ENCODE data around the gene SLC51B. TPM values are rescaled to one million over a fixed set of nuclear protein-coding genes. Genes with fewer than 3 reads are reported as not detected.
"Not testable (repeated sequence)": the region's sequence is repeated elsewhere in the genome, so short reads cannot be mapped to it uniquely, and the experiment has no call there.

The SLC51B gene
- total RNA-seq, 1 donor from 2014 or later, result not detected

- DNase-seq (ENCODE audit: low read depth in 2 of 2), result no peak
Measured at GRCh38 chr15:65099336-65099735, 54.1 kb downstream of the SLC51B start.

GRCh38 chr15:65099801-65100200, 54.6 kb downstream of the SLC51B start:
- DNase-seq (ENCODE audit: low read depth in 2 of 2), result not testable (repeated sequence)

GRCh38 chr15:65100442-65100841, 55.3 kb downstream of the SLC51B start:
- no peak for DNase-seq (ENCODE audit: low read depth in 2 of 2)

GRCh38 chr15:65101411-65101890, 56.3 kb downstream of the SLC51B start:
- DNase-seq (ENCODE audit: low read depth in 2 of 2), result peak; percentile 60 to 77

GRCh38 chr15:65101891-65102708, 56.9 kb downstream of the SLC51B start:
- DNase-seq (ENCODE audit: low read depth in 2 of 2), result no peak

- DNase-seq (ENCODE audit: low read depth in 2 of 2), result no peak
Measured at GRCh38 chr15:65102912-65103311, 57.7 kb downstream of the SLC51B start.

Other genes starting within 250 kb of the SLC51B start
- gene PIF1, start 219.7 kb upstream of the SLC51B start, total RNA-seq, result 1.8 and 5.4 TPM in 2 replicates
- 47.1 and 62.7 TPM in 2 replicates for gene PLEKHO2, start 203.5 kb upstream of the SLC51B start, total RNA-seq
- gene ANKDD1A, start 133.5 kb upstream of the SLC51B start, total RNA-seq, result 3.0 and 3.7 TPM in 2 replicates
- gene SPG21, start 55.5 kb upstream of the SLC51B start, total RNA-seq, result 51.6 and 69.6 TPM in 2 replicates
- gene MTFMT, start 15.7 kb upstream of the SLC51B start, total RNA-seq, result 9.6 and 13.9 TPM in 2 replicates
- not detected in 2 replicates for gene RASL12, start 22.6 kb downstream of the SLC51B start, total RNA-seq
- gene KBTBD13, start 31.4 kb downstream of the SLC51B start, total RNA-seq, result not detected in 2 replicates
- 1.1 and 2.6 TPM in 2 replicates for gene UBAP1L, start 69.8 kb downstream of the SLC51B start, total RNA-seq
- 8.3 and 11.3 TPM in 2 replicates for gene PDCD7, start 88.4 kb downstream of the SLC51B start, total RNA-seq
- 24.2 and 31.7 TPM in 2 replicates for gene CLPX, start 140.0 kb downstream of the SLC51B start, total RNA-seq
- not detected in 2 replicates for gene CILP, start 166.1 kb downstream of the SLC51B start, total RNA-seq
- gene PARP16, start 241.5 kb downstream of the SLC51B start, total RNA-seq, result 1.7 and 2.2 TPM in 2 replicates